BE2C (cell line): ENCODE measurements around the gene CASZ1.
A peak's percentile ranks its signal among the peaks of the same experiment; 100 is the strongest.

Experiments used
- DNase-seq: peaks from one replicate; pipeline ENCODE4 v3.0.0-alpha.2; 2020
- H3K27me3 ChIP-seq: fragments of 250-450 bp; sonication (Bioruptor Pico); 2 replicates; pipeline ENCODE4 v1.5.1; 2020; ENCODE audit warnings: mild to moderate bottlenecking
- H3K36me3 ChIP-seq: fragments of 250-450 bp; sonication (Bioruptor Pico); 2 replicates; pipeline ENCODE4 v1.5.1; 2020; ENCODE audit warnings: mild to moderate bottlenecking
- H3K4me1 ChIP-seq: fragments of 250-450 bp; sonication (Bioruptor Pico); 2 replicates; pipeline ENCODE4 v1.5.1; 2020
- H3K4me3 ChIP-seq: 2 replicates; pipeline ENCODE4 v1.5.1; 2011; ENCODE audit warnings: low read depth, low read length
- H3K9me3 ChIP-seq: fragments of 250-450 bp; sonication (Bioruptor Pico); 2 replicates; pipeline ENCODE4 v1.5.1; 2020
- CTCF ChIP-seq: IDR thresholded peaks from 2 replicates; pipeline ENCODE4 v1.5.1; 2012; ENCODE audit warnings: mild to moderate bottlenecking, low read depth, low read length

The CASZ1 gene

GRCh38 chr1:10802944-10803715 is 6.7 kb upstream of the CASZ1 start:
- DNase-seq, result no peak

GRCh38 chr1:10800778-10801177 is 4.3 kb upstream of the CASZ1 start:
- no peaks in the 10 kb centered on the region for H3K36me3 ChIP-seq
- no peaks in the 10 kb centered on the region for H3K4me1 ChIP-seq
- DNase-seq, result no peak
- no peaks in the 10 kb centered on the region for H3K27me3 ChIP-seq
- no peaks in the 10 kb centered on the region for H3K9me3 ChIP-seq
- no peak overlapping the region for H3K4me3 ChIP-seq
- no peak for TF ChIP-seq CTCF

More at GRCh38 chr1:10802944-10803715, 6.7 kb upstream of the CASZ1 start:
- H3K9me3 ChIP-seq, result no peaks in the 10 kb centered on the region
- H3K27me3 ChIP-seq, result no peaks in the 10 kb centered on the region
- no peak overlapping the region for H3K4me3 ChIP-seq
- H3K4me1 ChIP-seq, result no peaks in the 10 kb centered on the region
- TF ChIP-seq CTCF, result no peak
- H3K36me3 ChIP-seq, result no peaks in the 10 kb centered on the region

- Histone ChIP-seq H3K27me3 (no peaks in the 10 kb centered on the region), H3K4me1 (no peaks in the 10 kb centered on the region), H3K9me3 (no peaks in the 10 kb centered on the region), H3K4me3 (no peak overlapping the region), H3K36me3 (no peaks in the 10 kb centered on the region)
- no peak for TF ChIP-seq CTCF
- DNase-seq, result no peak
Observed at GRCh38 chr1:10799726-10800125, 3.3 kb upstream of the CASZ1 start.

GRCh38 chr1:10795276-10796021 is 997 bp downstream of the CASZ1 start:
- no peak for DNase-seq
- no peaks in the 10 kb centered on the region for H3K36me3 ChIP-seq
- no peak for TF ChIP-seq CTCF
- H3K27me3 ChIP-seq, result no peaks in the 10 kb centered on the region
- peak overlapping the region; percentile 67 for H3K4me3 ChIP-seq
- H3K4me1 ChIP-seq, result peaks cover 6% of the 10 kb centered on the region; the same call in 1 of the 2 replicates
- no peaks in the 10 kb centered on the region for H3K9me3 ChIP-seq

- Histone ChIP-seq H3K27me3 (no peaks in the 10 kb centered on the region), H3K9me3 (no peaks in the 10 kb centered on the region), H3K4me1 (peaks cover 6% of the 10 kb centered on the region; the same call in 1 of the 2 replicates), H3K36me3 (no peaks in the 10 kb centered on the region), H3K4me3 (peak overlapping the region; percentile 67)
- peak; percentile 30 for DNase-seq
- TF ChIP-seq CTCF, result no peak
Observed at GRCh38 chr1:10794724-10795275, 1.6 kb downstream of the CASZ1 start.
